Keratinocyte (primary cell): ENCODE data around the gene HLA-DPB1. TPM values are rescaled to one million over a fixed set of nuclear protein-coding genes. Genes with fewer than 3 reads are reported as not detected.

ENCODE experiments used
- DNase-seq: peaks from one replicate; pipeline ENCODE4 v3.0.0-alpha.2; 2011; ENCODE audit warnings: low read depth, missing footprints, low spot score
- FAIRE-seq: peaks from 2 replicates; lab custom pipeline; 2011; peaks lifted over from hg19 to GRCh38; lab: Jason Lieb, UNC
- H2AFZ ChIP-seq: 2 replicates; pipeline ENCODE4 v1.6.0; 2012; ENCODE audit warnings: low read length, control low read depth, inconsistent platforms; ENCODE audit not compliant: control insufficient read depth
- H3K27ac ChIP-seq: 2 replicates; pipeline ENCODE4 v1.5.1; 2011; ENCODE audit warnings: low read length; ENCODE audit not compliant: control insufficient read depth, insufficient read depth
- H3K27me3 ChIP-seq: 3 replicates; pipeline ENCODE4 v1.6.0; 2011; ENCODE audit warnings: low read length; ENCODE audit not compliant: control insufficient read depth, insufficient read depth; ENCODE audit errors: extremely low read depth
- H3K36me3 ChIP-seq, 2 experiments: 2 replicates in 1 of 2; 3 replicates in 1 of 2; pipeline ENCODE4 v1.5.1; 2011; ENCODE audit warnings: low read length in 2 of 2, mild to moderate bottlenecking in 1 of 2; ENCODE audit not compliant: control insufficient read depth in 2 of 2, insufficient read depth in 2 of 2; ENCODE audit errors: extremely low read depth in 1 of 2
- H3K4me1 ChIP-seq: 3 replicates; pipeline ENCODE4 v1.5.1; 2011; ENCODE audit warnings: low read length; ENCODE audit not compliant: control insufficient read depth, insufficient read depth; ENCODE audit errors: extremely low read depth
- H3K4me2 ChIP-seq: 3 replicates; pipeline ENCODE4 v1.6.0; 2011; ENCODE audit warnings: low read depth, low read length; ENCODE audit not compliant: control insufficient read depth, insufficient read depth; ENCODE audit errors: extremely low read depth
- H3K4me3 ChIP-seq, 3 experiments: fragments of 200-600 bp in 1 of 3; sonication (generic) in 1 of 3; 2 replicates in 2 of 3; 3 replicates in 1 of 3; pipeline ENCODE4 v1.5.1; 2011 to 2016; ENCODE audit warnings: low read length in 3 of 3, mild to moderate bottlenecking in 3 of 3, control low read depth in 2 of 3, inconsistent platforms in 1 of 3, low read depth in 1 of 3, mixed read lengths in 1 of 3, mixed run types in 1 of 3, moderate library complexity in 1 of 3; ENCODE audit not compliant: control insufficient read depth in 2 of 3, insufficient read depth in 2 of 3; ENCODE audit errors: extremely low read depth in 1 of 3
- H3K79me2 ChIP-seq: 2 replicates; pipeline ENCODE4 v1.6.0; 2012; ENCODE audit warnings: low read length; ENCODE audit not compliant: control insufficient read depth, insufficient read depth
- H3K9ac ChIP-seq: 3 replicates; pipeline ENCODE4 v1.6.0; 2011; ENCODE audit warnings: low read length; ENCODE audit not compliant: control insufficient read depth, insufficient read depth; ENCODE audit errors: extremely low read depth
- H3K9me1 ChIP-seq: 3 replicates; pipeline ENCODE4 v1.6.0; 2011; ENCODE audit warnings: low read length; ENCODE audit not compliant: control insufficient read depth, insufficient read depth; ENCODE audit errors: extremely low read depth
- H3K9me3 ChIP-seq: 2 replicates; pipeline ENCODE4 v1.5.1; 2012; ENCODE audit warnings: low read depth, low read length; ENCODE audit not compliant: control insufficient read depth
- H4K20me1 ChIP-seq: 3 replicates; pipeline ENCODE4 v1.6.0; 2011; ENCODE audit warnings: low read length; ENCODE audit not compliant: control insufficient read depth, insufficient read depth; ENCODE audit errors: extremely low read depth
- EZH2 ChIP-seq: IDR thresholded peaks from one replicate; pipeline ENCODE4 v1.6.1; 2012; ENCODE audit warnings: inconsistent platforms, mild to moderate bottlenecking, low read length, moderate library complexity
- dilution Hi-C: fragments of 300-500 bp; cut with MboI; formaldehyde crosslinking; loops from one replicate; pipeline ENCODE4 v1.7.0; 2020; ENCODE audit warnings: low sequenced_read_pairs; ENCODE audit not compliant: extremely low pct_ligation_motif_present
- polyA plus RNA-seq, 5 experiments: library from polyadenylated mRNA; depleted of rRNA in 3 of 5; stranded (reverse) in 3 of 5; stranded (forward) in 1 of 5; unstranded in 1 of 5; fragments of >200 nt; gene quantifications; 1 replicate in 1 of 5; 2 replicates in 3 of 5; 3 replicates in 1 of 5; pipeline versions ENCODE4 v1.2.1 to v1.2.3, GENCODE V29; 2011 to 2012; ENCODE audit warnings: missing spikeins in 2 of 5, low read depth in 1 of 5, low replicate concordance in 1 of 5
- TF ChIP-seq, protein P1 (sequence below), 3 experiments: IDR thresholded peaks in 1 of 3; conservative IDR thresholded peaks in 1 of 3; optimal IDR thresholded peaks in 1 of 3; 2 replicates in 2 of 3; 3 replicates in 1 of 3; pipeline versions ENCODE3 to v1.5.1; 2011; ENCODE audit warnings: low read length in 3 of 3, mild to moderate bottlenecking in 3 of 3, moderate library complexity in 2 of 3, control low read depth in 1 of 3, inconsistent platforms in 1 of 3; ENCODE audit not compliant: insufficient read depth in 2 of 3; ENCODE audit errors: extremely low read depth in 1 of 3

The HLA-DPB1 gene
- polyA plus RNA-seq, 1 donor (not counting 4 experiments of a cell fraction or from before 2014, with no cell fraction given): 0.13 TPM

DNA sequence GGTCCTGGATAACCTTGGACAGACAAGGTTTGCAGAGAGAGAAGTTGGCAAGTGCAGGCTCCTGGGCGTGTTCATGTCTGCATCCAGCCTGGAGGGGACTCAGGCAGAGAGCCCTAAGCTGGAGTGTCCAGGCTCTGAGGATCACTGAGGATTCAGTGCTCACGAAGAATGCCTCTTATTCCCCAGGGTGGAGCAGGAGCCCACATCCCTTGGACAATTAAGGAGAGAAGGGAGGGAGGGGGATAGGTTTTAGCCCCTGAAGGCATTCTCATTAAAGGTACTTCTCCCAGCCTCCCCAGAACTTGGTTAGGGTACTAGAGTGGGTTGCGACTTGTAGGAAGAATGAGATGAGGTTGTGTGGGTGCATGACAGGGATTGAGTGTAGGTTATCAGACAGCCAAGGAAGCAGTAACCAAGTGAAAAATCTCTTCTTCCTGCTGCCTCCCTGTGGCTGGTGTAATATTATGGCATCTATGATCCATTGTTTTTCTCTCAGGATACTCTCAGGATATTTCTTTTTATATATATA is 680 bp downstream of the HLA-DPB1 start:
- no peaks in the 10 kb centered on the region for H3K36me3 ChIP-seq
- TF ChIP-seq EZH2: no peak
- TF ChIP-seq, protein P1, sequence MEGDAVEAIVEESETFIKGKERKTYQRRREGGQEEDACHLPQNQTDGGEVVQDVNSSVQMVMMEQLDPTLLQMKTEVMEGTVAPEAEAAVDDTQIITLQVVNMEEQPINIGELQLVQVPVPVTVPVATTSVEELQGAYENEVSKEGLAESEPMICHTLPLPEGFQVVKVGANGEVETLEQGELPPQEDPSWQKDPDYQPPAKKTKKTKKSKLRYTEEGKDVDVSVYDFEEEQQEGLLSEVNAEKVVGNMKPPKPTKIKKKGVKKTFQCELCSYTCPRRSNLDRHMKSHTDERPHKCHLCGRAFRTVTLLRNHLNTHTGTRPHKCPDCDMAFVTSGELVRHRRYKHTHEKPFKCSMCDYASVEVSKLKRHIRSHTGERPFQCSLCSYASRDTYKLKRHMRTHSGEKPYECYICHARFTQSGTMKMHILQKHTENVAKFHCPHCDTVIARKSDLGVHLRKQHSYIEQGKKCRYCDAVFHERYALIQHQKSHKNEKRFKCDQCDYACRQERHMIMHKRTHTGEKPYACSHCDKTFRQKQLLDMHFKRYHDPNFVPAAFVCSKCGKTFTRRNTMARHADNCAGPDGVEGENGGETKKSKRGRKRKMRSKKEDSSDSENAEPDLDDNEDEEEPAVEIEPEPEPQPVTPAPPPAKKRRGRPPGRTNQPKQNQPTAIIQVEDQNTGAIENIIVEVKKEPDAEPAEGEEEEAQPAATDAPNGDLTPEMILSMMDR (optimal IDR thresholded peaks at IDR 0.05 in 1 of 3, IDR thresholded peaks at IDR 0.05 in 1 of 3, conservative IDR thresholded peaks at IDR 0.05 in 1 of 3; ENCODE audit: extremely low read depth in 1 of 3, insufficient read depth in 2 of 3, low read length in 3 of 3): no peak
- H4K20me1 ChIP-seq: no peaks in the 10 kb centered on the region
- peaks cover 51% of the 10 kb centered on the region for H3K27me3 ChIP-seq
- FAIRE-seq (no peak), DNase-seq (no peak)
- dilution Hi-C loops: no loop called here
- no peaks in the 10 kb centered on the region for H3K9me3 ChIP-seq
- no peak overlapping the region for H2AFZ ChIP-seq
- no peak overlapping the region for H3K27ac ChIP-seq
- no peak overlapping the region for H3K4me2 ChIP-seq
- no peaks in the 10 kb centered on the region for H3K9me1 ChIP-seq
- no peaks in the 10 kb centered on the region for H3K4me1 ChIP-seq
- no peak overlapping the region for H3K4me3 ChIP-seq
- H3K79me2 ChIP-seq: no peaks in the 10 kb centered on the region
- H3K9ac ChIP-seq: no peak overlapping the region

DNA sequence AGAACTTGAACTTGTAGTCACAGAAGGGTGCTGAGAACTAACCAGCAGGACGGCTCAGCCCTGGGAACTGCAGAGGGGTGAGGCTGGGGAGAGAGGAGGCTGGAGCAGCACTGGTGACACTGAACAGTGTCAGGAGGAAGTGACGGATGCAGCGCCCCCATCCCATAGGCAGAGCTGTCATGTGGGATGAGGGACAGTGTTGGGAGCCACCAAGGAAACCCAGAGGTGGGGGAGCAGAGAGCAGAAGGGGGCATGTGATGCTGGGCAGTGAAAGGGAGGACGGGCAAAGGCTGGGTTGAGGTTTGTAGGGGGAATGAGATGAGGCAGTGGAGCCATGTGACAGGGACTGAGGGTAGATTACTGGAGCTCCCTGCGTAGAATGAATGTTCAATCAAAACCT is 2.1 kb downstream of the HLA-DPB1 start:
- TF ChIP-seq, protein P1 (optimal IDR thresholded peaks at IDR 0.05 in 1 of 3, IDR thresholded peaks at IDR 0.05 in 1 of 3, conservative IDR thresholded peaks at IDR 0.05 in 1 of 3; ENCODE audit: extremely low read depth in 1 of 3, insufficient read depth in 2 of 3, low read length in 3 of 3): no peak
- TF ChIP-seq EZH2: no peak
- H3K4me1 ChIP-seq: no peaks in the 10 kb centered on the region
- H3K9ac ChIP-seq: no peak overlapping the region
- no peaks in the 10 kb centered on the region for H3K9me1 ChIP-seq
- H3K4me3 ChIP-seq: no peak overlapping the region
- dilution Hi-C loops: no loop called here
- H3K27me3 ChIP-seq: peaks cover 60% of the 10 kb centered on the region
- H3K4me2 ChIP-seq: no peak overlapping the region
- no peak overlapping the region for H2AFZ ChIP-seq
- no peak for DNase-seq
- H3K79me2 ChIP-seq: no peaks in the 10 kb centered on the region
- no peak overlapping the region for H3K27ac ChIP-seq
- no peaks in the 10 kb centered on the region for H3K9me3 ChIP-seq
- H3K36me3 ChIP-seq: no peaks in the 10 kb centered on the region
- no peaks in the 10 kb centered on the region for H4K20me1 ChIP-seq
- no peak for FAIRE-seq
